ENCODE measurements around the gene MTAP. TPM values are rescaled to one million over a fixed set of nuclear protein-coding genes. Genes with fewer than 3 reads are reported as not detected.
"Not testable (repeated sequence)": the region's sequence is repeated elsewhere in the genome, so short reads cannot be mapped to it uniquely, and the experiment has no call there.

MTAP gene
- total RNA-seq, 4 donors from 2014 or later, result 4.5 to 15.1 (median 13.6) TPM

GRCh38 chr9:21941337-21941995, 139.0 kb downstream of the MTAP start:
- Histone ChIP-seq H3K4me1 (peaks cover 0 to 5% (median 2%) of the 10 kb centered on the region in 4 donors), H3K27me3 (peaks cover 38% of the 10 kb centered on the region), H3K27ac (no peak overlapping the region), H3K4me3 (no peak overlapping the region), H3K36me3 (no peaks in the 10 kb centered on the region), H3K9me3 (no peaks in the 10 kb centered on the region)
- WGBS, 2 donors (ENCODE audit: low coverage in 1 of 2), result 44 to 70% methylated on average over 4 of the region's 4 CpGs
- DNase-seq, result no peak
- no peak for TF ChIP-seq POLR2AphosphoS5 (IDR thresholded peaks at IDR 0.05)
- TF ChIP-seq CTCF (IDR thresholded peaks at IDR 0.05), result no peak
- TF ChIP-seq POLR2A (IDR thresholded peaks at IDR 0.05), result no peak
- intact Hi-C loops (cut with DNase I; ENCODE audit: low total_unique reads), result no loop called here
- in situ Hi-C loops (cut with MboI; ENCODE audit: low pct_ligation_motif_present in 1 of 4, low pct_unique_long_range_greater_than_20kb in 1 of 4, low sequenced_read_pairs in 3 of 4), result no loop called here

DNA sequence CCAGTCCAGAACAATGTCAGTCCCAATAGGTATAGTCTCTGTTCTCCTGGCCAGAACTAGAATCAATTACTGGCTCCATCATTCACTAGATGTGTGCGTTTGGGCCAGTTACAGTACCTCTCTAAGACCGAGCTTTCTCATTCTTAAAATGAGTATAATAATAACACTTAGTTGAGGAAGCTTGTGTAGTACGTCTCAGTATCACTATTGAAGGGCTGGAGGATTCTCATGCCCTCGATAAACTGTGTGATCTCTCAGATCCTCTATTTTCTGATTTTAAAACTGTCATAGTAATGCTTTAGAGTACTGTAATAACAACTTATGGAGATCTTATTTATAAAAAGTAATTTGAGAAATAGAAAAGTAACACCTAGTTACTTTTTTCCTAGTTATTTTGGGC, 141.0 kb downstream of the MTAP start:
- TF ChIP-seq EP300 (IDR thresholded peaks at IDR 0.05; ENCODE audit: low read depth) (no peak), CTCF (IDR thresholded peaks at IDR 0.05) (no peak), POLR2AphosphoS5 (IDR thresholded peaks at IDR 0.05) (no peak), POLR2A (IDR thresholded peaks at IDR 0.05) (no peak)
- H3K4me3 ChIP-seq, result no peak overlapping the region
- DNase-seq, result no peak
- peaks cover 0 to 5% (median 2%) of the 10 kb centered on the region in 4 donors for H3K4me1 ChIP-seq
- 78% methylated on average over 4 of the region's 4 CpGs for WGBS, 2 donors (ENCODE audit: low coverage in 1 of 2)
- in situ Hi-C loops (cut with MboI; ENCODE audit: low pct_ligation_motif_present in 1 of 4, low pct_unique_long_range_greater_than_20kb in 1 of 4, low sequenced_read_pairs in 3 of 4) (no loop called here), intact Hi-C loops (cut with DNase I; ENCODE audit: low total_unique reads) (no loop called here)
- peaks cover 43% of the 10 kb centered on the region for H3K27me3 ChIP-seq
- no peaks in the 10 kb centered on the region for H3K36me3 ChIP-seq
- H3K9me3 ChIP-seq, result no peaks in the 10 kb centered on the region
- H3K27ac ChIP-seq, result no peak overlapping the region

- Histone ChIP-seq H3K27ac (no peak overlapping the region), H3K9me3 (no peaks in the 10 kb centered on the region), H3K4me1 (peaks cover 0 to 5% (median 2%) of the 10 kb centered on the region in 4 donors), H3K27me3 (peaks cover 43% of the 10 kb centered on the region), H3K36me3 (no peaks in the 10 kb centered on the region), H3K4me3 (no peak overlapping the region)
- no peak for DNase-seq
- TF ChIP-seq CTCF (IDR thresholded peaks at IDR 0.05) (no peak), POLR2AphosphoS5 (IDR thresholded peaks at IDR 0.05) (no peak), EP300 (IDR thresholded peaks at IDR 0.05; ENCODE audit: low read depth) (no peak), POLR2A (IDR thresholded peaks at IDR 0.05) (no peak)
- intact Hi-C loops (cut with DNase I; ENCODE audit: low total_unique reads), result no loop called here
- in situ Hi-C loops (cut with MboI; ENCODE audit: low pct_ligation_motif_present in 1 of 4, low pct_unique_long_range_greater_than_20kb in 1 of 4, low sequenced_read_pairs in 3 of 4), result no loop called here
- WGBS, 2 donors (ENCODE audit: low coverage in 1 of 2), result 90 to 91% methylated on average over 2 of the region's 2 CpGs
Observed at GRCh38 chr9:21945606-21946005, 143.2 kb downstream of the MTAP start.

DNA sequence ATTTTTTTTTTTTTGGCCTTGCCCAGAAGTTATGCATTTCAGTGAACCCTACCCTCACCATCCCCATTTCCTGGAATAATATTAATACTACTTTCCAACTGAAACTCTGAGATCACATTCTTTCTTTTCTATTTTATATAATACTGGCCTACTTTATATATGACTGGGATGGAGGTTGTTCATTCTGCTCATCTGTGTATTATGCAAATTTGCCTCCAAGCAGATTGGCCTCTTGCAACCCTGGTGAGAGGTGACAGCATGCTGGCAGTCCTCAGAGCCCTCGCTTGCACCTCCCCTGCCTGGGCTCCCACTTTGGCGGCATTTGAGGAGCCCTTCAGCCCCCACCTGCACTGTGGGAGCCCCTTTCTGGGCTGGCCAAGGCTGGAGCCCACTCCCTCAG, 156.4 kb downstream of the MTAP start:
- no peaks in the 10 kb centered on the region for H3K4me1 ChIP-seq
- no peak for TF ChIP-seq CTCF (IDR thresholded peaks at IDR 0.05)
- TF ChIP-seq POLR2AphosphoS5 (IDR thresholded peaks at IDR 0.05), result no peak
- no peak for TF ChIP-seq EP300 (IDR thresholded peaks at IDR 0.05; ENCODE audit: low read depth)
- no peak for TF ChIP-seq POLR2A (IDR thresholded peaks at IDR 0.05)
- H3K9me3 ChIP-seq, result peaks cover 0 to 4% of the 10 kb centered on the region in 2 donors
- WGBS, 2 donors (ENCODE audit: low coverage in 1 of 2), result 85% methylated on average over 2 of the region's 2 CpGs; no CpG with 5 or more reads in 1 of the 2 donors
- intact Hi-C loops (cut with DNase I; ENCODE audit: low total_unique reads), result no loop called here
- peaks cover 51% of the 10 kb centered on the region for H3K27me3 ChIP-seq
- DNase-seq, result no peak
- H3K36me3 ChIP-seq, result no peaks in the 10 kb centered on the region
- H3K27ac ChIP-seq, result no peak overlapping the region
- H3K4me3 ChIP-seq, result no peak overlapping the region
- in situ Hi-C loops (cut with MboI; ENCODE audit: low pct_ligation_motif_present in 1 of 4, low pct_unique_long_range_greater_than_20kb in 1 of 4, low sequenced_read_pairs in 3 of 4), result no loop called here

- peaks cover 55% of the 10 kb centered on the region for H3K27me3 ChIP-seq
- in situ Hi-C loops (cut with MboI; ENCODE audit: low pct_ligation_motif_present in 1 of 4, low pct_unique_long_range_greater_than_20kb in 1 of 4, low sequenced_read_pairs in 3 of 4); H3K36me3 ChIP-seq; intact Hi-C loops (cut with DNase I; ENCODE audit: low total_unique reads); H3K27ac ChIP-seq; H3K4me1 ChIP-seq; DNase-seq; H3K4me3 ChIP-seq; H3K9me3 ChIP-seq: not testable (repeated sequence)
- 93% methylated on average over 27 of the region's 33 CpGs; no CpG with 5 or more reads in 1 of the 2 donors for WGBS, 2 donors (ENCODE audit: low coverage in 1 of 2)
Observed at GRCh38 chr9:21959268-21959667, 156.8 kb downstream of the MTAP start.

Data from transverse colon (tissue), 4 donors.